GM20431 (cell line): ENCODE data around the gene CIB4.

ENCODE experiments used
- in situ Hi-C: fragments of 300-500 bp; cut with MseI, MboI; formaldehyde crosslinking; loops from one replicate; pipeline ENCODE4 v1.15.0; 2020; ENCODE audit warnings: low sequenced_read_pairs; ENCODE audit not compliant: unreplicated experiment

The CIB4 gene

DNA sequence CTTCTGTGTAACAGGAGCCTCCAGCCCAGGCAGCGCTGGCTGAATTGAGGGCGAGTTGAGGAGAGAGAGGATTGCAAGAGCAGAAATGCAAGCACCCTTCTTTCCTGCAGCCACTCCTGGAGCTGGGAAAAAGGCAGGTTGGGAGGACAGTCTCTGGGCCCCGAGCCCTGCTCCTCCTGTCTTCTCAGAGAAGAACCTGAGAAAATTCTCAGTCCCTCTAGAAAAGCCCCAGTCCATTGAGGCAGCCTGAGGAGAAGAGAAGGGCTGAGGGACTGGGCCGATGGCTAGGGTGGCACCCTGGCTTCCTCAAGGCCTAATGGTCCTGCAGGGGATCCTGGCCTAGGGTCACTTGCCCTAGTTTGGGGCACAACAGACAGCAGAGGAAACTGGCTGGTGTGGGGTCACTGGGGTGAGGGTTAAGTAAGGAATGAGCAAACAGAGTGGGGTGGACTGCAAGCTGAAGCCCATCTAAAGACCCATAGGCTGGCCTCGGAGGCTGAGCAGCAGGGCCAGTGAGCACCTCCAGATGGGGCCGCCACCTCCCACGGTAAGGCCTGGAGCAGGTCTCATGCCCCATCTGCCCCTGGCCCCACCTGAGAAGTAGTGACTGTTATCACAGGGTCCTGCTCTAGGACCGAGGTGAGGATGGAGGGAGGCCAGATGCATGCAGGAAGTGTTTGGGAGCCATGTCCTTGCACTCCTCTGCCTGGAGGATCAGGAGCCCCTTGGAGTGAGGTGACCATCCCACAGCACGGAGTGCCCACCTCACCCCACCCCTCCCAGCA is 12.4 kb downstream of the CIB4 start:
- in situ Hi-C loops = no loop called here

DNA sequence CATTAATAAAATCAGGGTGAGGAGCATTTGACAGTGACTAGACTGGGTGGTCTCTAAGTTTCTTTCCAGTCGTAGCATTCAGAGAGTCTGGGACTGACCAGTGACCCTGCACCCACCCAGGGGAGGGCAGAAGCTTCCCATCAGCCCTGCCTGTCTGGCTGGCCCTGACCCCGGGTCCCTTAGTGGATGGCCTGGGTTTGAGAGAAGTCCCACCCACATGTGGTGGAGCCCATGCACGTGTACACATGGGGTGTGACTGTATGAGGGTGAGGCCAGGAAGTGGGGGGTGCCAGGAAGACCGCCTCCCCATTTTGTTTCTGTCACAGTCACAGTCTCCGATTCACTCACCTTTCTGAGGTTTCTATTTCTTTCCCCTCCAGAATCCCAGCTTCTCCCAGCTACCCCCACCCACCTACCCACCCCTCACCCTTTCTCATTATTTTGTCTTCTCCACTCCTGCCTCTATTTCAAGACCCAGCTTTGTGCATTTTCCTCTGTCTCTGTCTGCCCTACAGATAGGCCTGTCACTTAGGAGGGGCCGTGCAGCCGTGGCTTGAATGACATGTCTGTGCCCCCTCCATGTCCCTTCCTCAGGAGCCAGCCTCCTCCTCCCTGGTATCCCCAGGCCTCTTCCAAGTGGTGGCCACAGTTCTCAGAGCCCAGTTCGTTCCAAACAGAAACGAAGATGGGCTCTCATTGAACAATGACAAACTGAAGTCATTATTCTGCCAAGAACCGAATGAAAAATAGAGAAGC is 13.6 kb downstream of the CIB4 start:
- in situ Hi-C loops = no loop called here

DNA sequence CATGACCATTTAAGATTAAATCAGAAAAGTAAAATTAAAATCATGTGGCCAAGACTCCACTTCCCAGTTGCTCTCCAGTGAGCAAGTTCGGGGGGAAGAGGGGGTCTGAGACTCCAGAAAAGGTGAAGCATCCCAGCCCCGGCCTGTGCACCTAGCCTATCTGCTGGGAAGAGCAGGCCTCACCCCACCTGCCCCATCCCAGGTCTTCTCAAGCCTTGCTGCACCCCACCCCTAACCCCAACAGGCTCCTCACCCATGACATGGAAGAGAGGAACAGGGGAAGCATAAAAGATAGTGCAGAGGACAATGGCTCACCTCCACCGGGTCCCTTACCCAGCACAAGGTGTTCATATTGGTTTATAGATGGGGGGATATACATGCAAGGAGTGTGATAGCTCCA is 14.6 kb downstream of the CIB4 start:
- in situ Hi-C loops = no loop called here

- in situ Hi-C loops = no loop called here
Observed at GRCh38 chr2:26623541-26624495, 17.3 kb downstream of the CIB4 start.

GRCh38 chr2:26621469-26622199 is 19.5 kb downstream of the CIB4 start:
- in situ Hi-C loops = no loop called here

- in situ Hi-C loops = no loop called here
Observed at GRCh38 chr2:26620031-26620605, 21.0 kb downstream of the CIB4 start.

- in situ Hi-C loops = no loop called here
Observed at GRCh38 chr2:26619521-26619951, 21.6 kb downstream of the CIB4 start.

GRCh38 chr2:26619096-26619495 is 22.1 kb downstream of the CIB4 start:
- in situ Hi-C loops = no loop called here

DNA sequence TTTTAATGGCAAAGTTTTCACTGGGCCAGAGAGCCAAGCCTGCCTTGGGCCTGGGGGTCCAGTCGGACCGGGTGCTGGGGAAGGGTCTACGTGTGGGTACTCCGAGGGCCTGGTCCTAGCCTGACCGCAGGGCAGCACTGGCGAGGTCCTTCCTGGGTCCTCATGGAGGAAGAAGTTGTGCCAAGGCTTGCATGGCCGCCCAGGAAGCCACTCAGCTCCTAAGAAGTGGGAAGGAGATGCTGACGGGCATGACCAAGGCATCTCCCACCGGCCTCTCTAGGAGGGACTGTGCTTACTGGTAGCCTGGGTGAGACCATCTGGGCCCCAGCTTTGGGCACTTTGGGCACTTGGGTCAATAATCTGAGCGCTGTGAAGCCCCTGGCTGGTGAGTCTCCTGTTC is 22.6 kb downstream of the CIB4 start:
- in situ Hi-C loops = no loop called here

DNA sequence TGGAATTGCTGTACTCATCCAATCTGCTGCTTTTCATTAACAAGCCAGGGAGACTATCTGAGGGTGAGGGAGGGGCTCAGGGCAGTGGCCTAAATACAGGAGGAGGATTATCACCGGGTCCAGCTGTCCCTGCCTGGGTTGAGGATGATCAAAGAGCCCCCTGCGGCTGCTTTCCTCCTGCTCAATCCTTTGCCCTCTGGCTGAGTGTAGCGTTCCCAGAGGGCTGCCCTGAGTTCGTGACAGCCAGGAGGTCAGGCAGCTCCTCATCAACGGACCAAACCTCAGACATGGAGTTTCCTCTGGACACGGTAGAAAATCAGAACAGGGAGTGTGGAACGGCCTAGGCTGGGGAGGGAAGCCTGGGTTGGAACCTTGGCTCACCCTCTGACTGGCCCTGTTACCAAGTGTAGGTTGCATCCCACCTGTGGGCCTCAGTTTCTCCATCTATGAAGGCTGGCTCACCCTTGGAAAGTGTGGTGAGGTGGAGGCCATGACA is 23.5 kb downstream of the CIB4 start:
- in situ Hi-C loops = no loop called here

GRCh38 chr2:26616706-26617587 is 24.2 kb downstream of the CIB4 start:
- in situ Hi-C loops = no loop called here

DNA sequence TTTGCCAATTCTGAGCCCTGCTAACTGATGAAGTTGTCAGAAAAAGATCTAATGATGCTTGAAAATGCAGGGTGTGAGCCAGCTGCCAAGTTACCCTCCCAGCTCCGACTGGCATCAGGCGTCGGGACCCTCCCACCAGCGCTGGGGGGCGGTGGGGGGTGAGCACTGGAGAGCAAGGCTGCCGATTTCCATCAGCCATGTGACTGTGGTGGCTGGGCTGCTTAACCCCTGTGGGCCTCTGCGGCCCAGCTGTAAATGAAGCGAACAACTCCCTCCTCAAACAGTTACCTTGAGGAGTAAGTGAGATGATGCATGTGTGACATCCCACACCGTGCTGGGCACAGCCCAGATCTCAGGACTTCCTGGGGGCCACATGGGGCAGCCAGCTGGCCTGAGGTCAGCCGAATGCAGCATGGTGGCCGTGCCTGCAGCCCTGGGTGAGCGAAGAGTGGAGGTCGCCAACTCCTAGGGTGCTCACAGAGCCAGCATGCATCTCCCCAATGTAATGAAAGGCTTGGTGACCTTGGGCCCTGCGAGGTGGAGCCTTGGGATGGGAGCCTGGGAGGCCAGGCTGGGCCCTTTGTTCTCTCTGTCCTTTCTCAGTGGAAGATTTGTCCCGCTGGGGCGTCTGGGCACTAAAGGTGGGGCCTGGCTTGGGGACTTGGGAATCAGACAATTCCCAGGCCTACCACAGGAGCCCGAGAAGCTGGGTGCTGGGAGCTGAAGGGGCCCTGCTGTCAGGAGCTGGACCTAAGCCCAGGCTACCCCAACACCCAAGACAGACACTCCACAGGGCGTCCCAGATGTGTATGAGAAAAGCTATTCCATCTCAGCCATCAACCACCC is 25.1 kb downstream of the CIB4 start:
- in situ Hi-C loops = no loop called here

DNA sequence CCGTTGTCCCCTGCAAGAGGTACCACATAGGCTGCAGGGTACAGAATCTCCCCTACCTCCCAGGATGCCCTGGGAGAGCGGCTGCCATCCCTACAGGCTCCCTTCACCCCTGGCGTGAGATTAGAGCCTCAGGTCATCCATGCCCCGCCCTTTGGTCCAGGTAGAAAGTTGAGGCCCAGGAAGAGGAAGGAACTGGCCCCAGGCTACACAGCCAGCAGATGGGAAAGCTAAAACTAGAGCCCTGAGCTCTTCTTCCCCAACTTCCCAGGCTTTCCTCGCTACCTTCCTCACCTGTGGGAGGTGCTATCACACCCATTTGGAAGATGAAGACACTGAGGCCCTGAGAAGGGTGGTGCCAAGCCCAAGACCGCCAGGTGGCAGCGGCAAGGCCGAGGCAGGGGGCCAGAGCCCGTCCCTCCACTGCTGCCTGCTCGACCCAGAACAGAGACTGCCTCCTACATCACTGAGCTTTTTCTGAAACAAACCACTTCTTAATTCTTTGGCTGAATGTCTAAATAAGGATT is 25.8 kb downstream of the CIB4 start:
- in situ Hi-C loops = no loop called here

DNA sequence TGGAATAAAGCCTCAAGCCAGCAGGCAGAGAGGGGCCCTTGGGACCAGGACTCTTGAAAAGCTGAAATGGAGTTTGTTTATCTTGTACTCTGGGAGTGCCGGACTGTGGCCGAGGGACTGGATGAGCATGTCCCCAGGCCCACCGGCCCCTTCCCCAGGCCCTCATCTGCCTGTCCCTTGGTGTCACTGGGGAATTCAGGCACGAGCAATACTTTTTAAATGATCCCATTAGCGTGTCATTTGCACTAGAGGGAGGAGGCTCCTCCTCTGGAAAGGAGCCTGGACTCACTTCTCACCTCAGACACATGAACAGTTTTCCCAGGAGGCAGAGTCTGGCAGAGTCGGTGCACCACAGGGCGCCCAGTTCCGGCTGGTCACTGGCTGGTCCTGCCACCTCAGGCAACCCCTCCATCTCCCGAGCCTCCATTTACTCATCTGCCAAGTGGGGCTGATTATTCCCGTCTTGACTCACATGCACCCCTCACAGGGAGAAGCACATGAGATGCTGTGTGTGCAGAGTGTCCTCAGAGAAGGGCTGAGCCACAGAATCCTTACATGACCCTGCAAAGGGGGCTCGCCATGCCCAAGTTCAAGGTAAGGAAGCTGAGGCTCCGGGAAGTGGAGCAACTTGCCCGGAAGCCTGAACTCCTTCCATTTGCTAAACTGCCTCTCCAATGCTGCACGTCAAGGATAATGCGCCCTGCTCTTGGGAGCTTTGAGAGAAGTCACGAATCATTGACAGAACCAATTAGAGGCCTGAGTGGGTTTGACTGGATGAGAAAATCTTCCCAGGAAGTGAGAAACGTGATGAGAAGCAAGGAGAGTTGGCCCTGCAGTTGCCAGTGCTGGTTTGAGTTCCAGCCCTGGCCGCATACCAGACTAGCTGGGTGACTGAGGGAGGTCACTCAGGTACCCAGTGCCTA is 26.7 kb downstream of the CIB4 start:
- in situ Hi-C loops = no loop called here

DNA sequence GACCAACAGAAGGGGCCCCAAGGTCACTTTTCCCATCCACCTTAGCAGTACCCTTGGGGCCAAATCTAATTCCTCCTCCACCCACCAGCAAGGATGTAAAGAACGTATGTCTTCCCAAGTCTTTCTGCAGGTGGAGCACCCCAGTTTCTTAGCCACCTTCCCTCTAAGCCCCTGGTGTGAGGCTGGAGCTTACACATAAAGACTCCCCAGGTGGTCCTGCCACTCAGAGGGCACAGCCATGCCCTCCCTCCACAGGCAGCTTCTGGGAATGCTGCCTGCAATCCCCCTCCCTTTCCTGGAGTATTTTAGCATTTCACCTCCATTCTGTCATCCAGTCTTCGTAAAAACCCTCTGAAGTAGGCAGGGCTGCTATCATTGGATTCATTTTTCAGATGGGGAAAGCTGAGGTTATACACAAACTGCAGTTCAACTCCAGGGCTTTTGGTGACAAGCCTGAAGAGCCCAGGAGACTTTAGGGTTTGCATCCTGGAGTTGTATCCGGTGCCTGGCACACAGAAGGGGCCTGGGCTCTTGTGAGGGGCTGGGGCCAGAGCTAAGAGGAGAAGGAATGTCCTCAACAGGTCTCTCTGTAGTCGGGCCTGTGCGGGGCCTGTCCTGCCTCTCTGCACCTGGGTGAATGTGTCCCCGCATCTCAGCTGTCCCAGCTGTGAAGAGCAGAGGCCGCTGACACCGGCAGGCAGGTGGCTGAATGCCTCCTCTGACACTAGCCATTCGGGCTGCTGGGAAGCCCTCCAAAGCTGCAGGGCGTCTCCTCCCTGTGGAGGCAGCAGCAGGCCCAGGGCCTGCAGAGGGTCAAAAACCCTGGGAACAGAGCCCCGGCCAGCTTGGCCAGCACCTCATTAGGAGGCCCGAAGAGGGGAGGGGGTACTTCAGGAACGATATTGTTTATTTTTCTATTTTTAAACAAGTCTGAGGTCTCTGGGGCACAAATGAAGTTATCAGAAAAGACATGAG is 27.6 kb downstream of the CIB4 start:
- in situ Hi-C loops = no loop called here
